NT2/D1 (cell line): ENCODE results near the gene FOXP1.

ENCODE experiments used
- DNase-seq: peaks from one replicate; pipeline ENCODE4 v3.0.0-alpha.2; 2011; ENCODE audit warnings: low read depth, low spot score
- H3K27me3 ChIP-seq: 2 replicates; pipeline ENCODE4 v1.6.0; 2011; ENCODE audit warnings: mild to moderate bottlenecking; ENCODE audit not compliant: insufficient read length, insufficient read depth
- H3K36me3 ChIP-seq: 2 replicates; pipeline ENCODE4 v1.6.1; 2011; ENCODE audit warnings: mild to moderate bottlenecking, low read length, mixed read lengths; ENCODE audit not compliant: insufficient read depth, insufficient read length
- H3K4me1 ChIP-seq: 2 replicates; pipeline ENCODE4 v1.5.1; 2011; ENCODE audit not compliant: insufficient read depth, insufficient read length
- H3K4me3 ChIP-seq: 2 replicates; pipeline ENCODE4 v1.5.1; 2011; ENCODE audit warnings: low read depth; ENCODE audit not compliant: insufficient read length
- H3K9ac ChIP-seq: 2 replicates; pipeline ENCODE4 v1.6.0; 2011; ENCODE audit warnings: low read depth; ENCODE audit not compliant: insufficient read length
- H3K9me3 ChIP-seq: 2 replicates; pipeline ENCODE4 v1.5.1; 2011; ENCODE audit warnings: mild to moderate bottlenecking, low read length; ENCODE audit not compliant: insufficient read depth
- SUZ12 ChIP-seq: IDR thresholded peaks from 2 replicates; pipeline ENCODE4 v1.6.1; 2011; ENCODE audit not compliant: insufficient read length, insufficient read depth; ENCODE audit errors: extremely low read depth
- YY1 ChIP-seq: IDR thresholded peaks from 2 replicates; pipeline ENCODE4 v1.6.1; 2011; ENCODE audit not compliant: insufficient read length, insufficient read depth
- ZNF274 ChIP-seq: IDR thresholded peaks from 2 replicates; pipeline ENCODE4 v1.6.1; 2011; ENCODE audit warnings: mild to moderate bottlenecking, low read depth, low read length

The FOXP1 gene

DNA sequence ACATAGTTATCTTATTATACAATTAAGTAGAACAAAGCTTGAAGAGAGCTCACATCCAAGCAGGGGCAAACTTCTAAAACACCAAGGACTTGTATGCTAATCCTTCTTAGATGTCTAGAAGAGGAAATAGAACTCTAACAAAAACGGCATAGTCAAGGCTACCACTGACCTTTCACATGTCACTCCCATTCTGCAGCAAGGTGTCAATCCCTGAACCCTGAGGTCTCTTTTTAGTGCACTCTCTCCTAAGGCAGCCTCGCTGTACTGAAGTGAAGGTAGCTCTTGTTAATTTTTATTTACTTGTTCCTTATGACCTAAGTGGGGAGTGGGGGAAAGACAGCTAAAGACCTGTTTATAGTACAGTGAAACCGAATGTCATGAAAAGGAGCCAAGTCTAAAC is 506.5 kb downstream of the FOXP1 start:
- H3K9me3 ChIP-seq: no peaks in the 10 kb centered on the region
- TF ChIP-seq SUZ12: no peak
- no peak for TF ChIP-seq ZNF274
- no peak for TF ChIP-seq YY1
- no peak overlapping the region for H3K9ac ChIP-seq
- no peak overlapping the region for H3K4me3 ChIP-seq
- no peaks in the 10 kb centered on the region for H3K4me1 ChIP-seq
- no peak for DNase-seq
- no peaks in the 10 kb centered on the region for H3K27me3 ChIP-seq
- H3K36me3 ChIP-seq: no peaks in the 10 kb centered on the region

DNA sequence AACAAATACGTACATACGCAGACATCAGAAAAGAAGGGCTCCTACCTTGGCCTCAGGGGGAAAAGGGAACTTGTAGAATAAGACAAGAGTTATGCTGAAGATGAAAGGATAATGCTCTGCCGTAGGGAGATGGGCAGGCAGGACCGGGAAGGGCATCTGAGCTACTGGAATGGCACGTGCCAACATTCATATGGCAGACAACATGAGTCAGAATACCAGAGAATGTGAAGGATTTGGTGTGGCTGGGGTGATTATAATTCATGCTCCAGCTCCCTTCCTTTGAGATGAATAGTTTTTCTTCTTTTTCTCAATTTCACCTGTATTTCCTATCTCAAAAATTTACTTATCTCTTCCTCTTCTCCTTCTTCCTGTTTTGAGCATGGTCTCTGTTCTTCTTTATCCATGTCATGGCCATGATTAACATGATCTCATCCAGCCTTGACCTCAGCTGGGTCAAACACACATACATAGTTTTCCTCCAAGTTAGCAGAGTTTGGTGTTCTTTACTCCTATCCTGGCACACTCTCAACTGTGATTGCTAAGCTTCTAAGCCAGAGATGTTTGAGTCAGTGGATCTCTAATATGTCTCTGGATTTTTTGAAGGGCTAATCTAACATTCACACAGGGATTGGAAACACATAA is 507.0 kb downstream of the FOXP1 start:
- H3K4me1 ChIP-seq: no peaks in the 10 kb centered on the region
- H3K9me3 ChIP-seq: no peaks in the 10 kb centered on the region
- no peaks in the 10 kb centered on the region for H3K36me3 ChIP-seq
- no peak overlapping the region for H3K9ac ChIP-seq
- TF ChIP-seq ZNF274: no peak
- TF ChIP-seq YY1: no peak
- TF ChIP-seq SUZ12: no peak
- no peaks in the 10 kb centered on the region for H3K27me3 ChIP-seq
- no peak for DNase-seq
- H3K4me3 ChIP-seq: no peak overlapping the region

DNA sequence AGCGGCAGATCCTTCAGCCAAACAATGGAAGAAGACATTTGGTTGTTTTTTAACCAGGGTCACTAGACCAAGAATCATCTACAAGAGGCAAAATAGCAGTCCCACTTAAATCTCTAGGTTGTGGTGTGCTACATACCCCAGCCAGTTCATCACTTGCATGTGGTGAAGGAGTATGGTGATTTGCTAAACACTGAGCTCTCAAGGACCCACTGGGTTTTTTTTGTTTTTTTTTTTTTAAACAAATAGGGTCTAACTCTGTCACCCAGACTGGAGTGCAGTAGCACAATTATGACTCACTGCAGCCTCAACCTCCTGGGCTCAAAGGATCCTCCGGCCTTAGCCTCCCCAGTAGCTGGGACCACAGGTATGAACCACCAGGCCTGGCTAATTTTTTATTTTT is 508.0 kb downstream of the FOXP1 start:
- TF ChIP-seq SUZ12 (no peak), ZNF274 (no peak), YY1 (no peak)
- Histone ChIP-seq H3K9ac (no peak overlapping the region), H3K4me1 (no peaks in the 10 kb centered on the region), H3K27me3 (no peaks in the 10 kb centered on the region), H3K9me3 (no peaks in the 10 kb centered on the region), H3K36me3 (no peaks in the 10 kb centered on the region), H3K4me3 (no peak overlapping the region)
- no peak for DNase-seq

GRCh38 chr3:71074423-71074822 is 509.1 kb downstream of the FOXP1 start:
- no peak for DNase-seq
- Histone ChIP-seq H3K27me3 (no peaks in the 10 kb centered on the region), H3K9ac (no peak overlapping the region), H3K4me1 (no peaks in the 10 kb centered on the region), H3K36me3 (no peaks in the 10 kb centered on the region), H3K4me3 (no peak overlapping the region), H3K9me3 (no peaks in the 10 kb centered on the region)
- TF ChIP-seq YY1 (no peak), ZNF274 (no peak), SUZ12 (no peak)

GRCh38 chr3:71072986-71073385 is 510.5 kb downstream of the FOXP1 start:
- no peak for TF ChIP-seq YY1
- TF ChIP-seq ZNF274: no peak
- no peak for TF ChIP-seq SUZ12
- no peaks in the 10 kb centered on the region for H3K36me3 ChIP-seq
- no peak for DNase-seq
- H3K9ac ChIP-seq: no peak overlapping the region
- H3K4me3 ChIP-seq: no peak overlapping the region
- no peaks in the 10 kb centered on the region for H3K4me1 ChIP-seq
- H3K27me3 ChIP-seq: no peaks in the 10 kb centered on the region
- no peaks in the 10 kb centered on the region for H3K9me3 ChIP-seq

DNA sequence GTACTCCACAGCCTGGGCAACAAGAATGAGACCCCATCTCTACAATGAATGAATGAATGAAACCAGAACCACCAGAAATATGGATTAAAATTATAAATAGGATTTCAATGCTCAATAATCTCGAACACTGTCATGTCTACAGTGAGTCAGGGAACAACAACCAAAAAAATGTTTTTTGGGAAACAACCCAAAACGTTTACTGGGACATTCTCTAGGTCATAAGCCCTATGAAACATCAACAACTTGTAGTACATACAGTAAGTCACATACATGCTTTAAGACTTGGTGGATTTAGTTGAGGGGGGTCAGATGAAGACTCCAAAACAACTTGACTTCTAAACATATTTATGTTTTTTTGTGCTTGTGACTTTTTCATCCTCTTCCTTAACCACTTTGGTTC is 511.2 kb downstream of the FOXP1 start:
- no peak overlapping the region for H3K9ac ChIP-seq

GRCh38 chr3:71070497-71071463 is 512.7 kb downstream of the FOXP1 start:
- H3K4me1 ChIP-seq: no peaks in the 10 kb centered on the region

More for the DNA sequence above, 511.2 kb downstream of the FOXP1 start:
- no peak overlapping the region for H3K4me3 ChIP-seq
- no peak for TF ChIP-seq ZNF274
- no peak for TF ChIP-seq SUZ12
- TF ChIP-seq YY1: no peak
- H3K9me3 ChIP-seq: no peaks in the 10 kb centered on the region
- H3K4me1 ChIP-seq: no peaks in the 10 kb centered on the region
- DNase-seq: no peak
- H3K36me3 ChIP-seq: no peaks in the 10 kb centered on the region
- H3K27me3 ChIP-seq: no peaks in the 10 kb centered on the region

More at GRCh38 chr3:71070497-71071463, 512.7 kb downstream of the FOXP1 start:
- TF ChIP-seq YY1: no peak
- no peak for TF ChIP-seq ZNF274
- TF ChIP-seq SUZ12: no peak
- Histone ChIP-seq H3K9ac (no peak overlapping the region), H3K4me3 (no peak overlapping the region), H3K27me3 (no peaks in the 10 kb centered on the region), H3K36me3 (no peaks in the 10 kb centered on the region), H3K9me3 (no peaks in the 10 kb centered on the region)
- no peak for DNase-seq
